SK-N-SH (cell line): ENCODE measurements around the gene TK2. TPM values are rescaled to one million over a fixed set of nuclear protein-coding genes. Genes with fewer than 3 reads are reported as not detected.

Experiments
- CTCF ChIA-PET: fragments of 300-600, 350-600 bp; formaldehyde crosslinking; extraction: SDS; loops from one replicate; lab custom pipeline; 2021; lab: Yijun Ruan, JAX
- POLR2A ChIA-PET: fragments of 350-600 bp; sonication (Branson Sonifier 250); formaldehyde crosslinking; extraction: SDS; loops from one replicate; lab custom pipeline; 2020; ENCODE audit warnings: antibody characterized with exemption, inconsistent platforms; lab: Yijun Ruan, JAX
- DNase-seq: peaks from one replicate; pipeline ENCODE4 v3.0.0; 2012
- H2AFZ ChIP-seq: fragments of 200-600 bp; sonication (generic); 2 replicates; pipeline ENCODE4 v1.8.1; 2016; ENCODE audit warnings: antibody characterized with exemption, mild to moderate bottlenecking, low read depth
- H3F3A ChIP-seq: fragments of 200-600 bp; sonication (generic); replicated peaks from 2 replicates; pipeline ENCODE3; 2016; ENCODE audit warnings: antibody characterized with exemption, mild to moderate bottlenecking; ENCODE audit not compliant: insufficient read depth
- H3K27ac ChIP-seq, 2 experiments: fragments of 200-500 bp in 1 of 2; fragments of 200-600 bp in 1 of 2; sonication (Bioruptor generic) in 1 of 2; sonication (generic), shearing (Covaris generic) in 1 of 2; 2 replicates each; pipeline versions ENCODE4 v1.5.1 to v1.6.1; 2014 to 2016; ENCODE audit warnings: low read depth in 2 of 2, inconsistent platforms in 1 of 2, low read length in 1 of 2, mild to moderate bottlenecking in 1 of 2, mixed read lengths in 1 of 2
- H3K27me3 ChIP-seq: fragments of 200-600 bp; sonication (generic), shearing (Covaris generic); 2 replicates; pipeline ENCODE4 v1.6.1; 2016; ENCODE audit warnings: mixed run types; ENCODE audit not compliant: insufficient read depth
- H3K36me3 ChIP-seq, 2 experiments: fragments of 200-500 bp in 1 of 2; fragments of 200-600 bp in 1 of 2; sonication (Bioruptor generic) in 1 of 2; sonication (generic) in 1 of 2; replicated peaks in 1 of 2; 2 replicates each; pipeline versions ENCODE3 to v1.5.1; 2014 to 2016; ENCODE audit warnings: low read length in 1 of 2, mild to moderate bottlenecking in 1 of 2; ENCODE audit not compliant: insufficient read depth in 2 of 2, control insufficient read depth in 1 of 2
- H3K4me1 ChIP-seq, 2 experiments: fragments of 200-500 bp in 1 of 2; fragments of 200-600 bp in 1 of 2; sonication (Bioruptor generic) in 1 of 2; sonication (generic), shearing (Covaris generic) in 1 of 2; 2 replicates each; pipeline versions ENCODE4 v1.5.1 to v1.6.1; 2014 to 2016; ENCODE audit warnings: low read depth in 1 of 2, low read length in 1 of 2, mixed run types in 1 of 2; ENCODE audit not compliant: insufficient read depth in 2 of 2, control insufficient read depth in 1 of 2
- H3K4me2 ChIP-seq: fragments of 200-600 bp; sonication (generic), shearing (Covaris generic); 2 replicates; pipeline ENCODE4 v1.6.1; 2017; ENCODE audit warnings: mixed run types
- H3K4me3 ChIP-seq, 2 experiments: fragments of 200-500 bp in 1 of 2; fragments of 200-600 bp in 1 of 2; sonication (Bioruptor generic) in 1 of 2; sonication (generic), shearing (Covaris generic) in 1 of 2; 2 replicates each; pipeline versions ENCODE4 v1.5.1 to v1.8.1; 2014 to 2016; ENCODE audit warnings: low read depth in 2 of 2, inconsistent platforms in 1 of 2, low read length in 1 of 2, mild to moderate bottlenecking in 1 of 2, mixed read lengths in 1 of 2, moderate library complexity in 1 of 2
- H3K79me2 ChIP-seq: fragments of 200-600 bp; sonication (generic); 2 replicates; pipeline ENCODE4 v1.8.1; 2017; ENCODE audit warnings: mild to moderate bottlenecking; ENCODE audit not compliant: insufficient read depth
- H3K9ac ChIP-seq: fragments of 200-600 bp; sonication (generic); 2 replicates; pipeline ENCODE4 v1.6.1; 2017; ENCODE audit warnings: mixed run types
- H3K9me2 ChIP-seq: fragments of 200-600 bp; sonication (generic); 2 replicates; pipeline ENCODE4 v1.6.1; 2017; ENCODE audit warnings: mixed run types
- H3K9me3 ChIP-seq: fragments of 200-600 bp; sonication (generic); 2 replicates; pipeline ENCODE4 v1.6.1; 2017; ENCODE audit warnings: mixed run types, mild to moderate bottlenecking, moderate library complexity
- H4K20me1 ChIP-seq: fragments of 200-600 bp; sonication (generic); 2 replicates; pipeline ENCODE4 v1.6.1; 2017; ENCODE audit warnings: mild to moderate bottlenecking, mixed run types; ENCODE audit not compliant: insufficient read depth
- ELF1 ChIP-seq: IDR thresholded peaks from 2 replicates; pipeline ENCODE4 v1.4.0; 2012
- EP300 ChIP-seq, 2 experiments: IDR thresholded peaks; 2 replicates each; pipeline versions ENCODE4 v1.4.0 to v1.6.1; 2012; ENCODE audit warnings: borderline replicate concordance in 1 of 2, low read depth in 1 of 2, low read length in 1 of 2
- FOSL2 ChIP-seq: IDR thresholded peaks from 2 replicates; pipeline ENCODE4 v1.4.0; 2012; ENCODE audit warnings: low read depth, mild to moderate bottlenecking, moderate library complexity, borderline replicate concordance
- FOXM1 ChIP-seq: IDR thresholded peaks from 2 replicates; pipeline ENCODE4 v1.4.0; 2012; ENCODE audit warnings: low read depth, mild to moderate bottlenecking
- JUND ChIP-seq: IDR thresholded peaks from 2 replicates; pipeline ENCODE4 v1.4.0; 2012
- MAX ChIP-seq: IDR thresholded peaks from 2 replicates; pipeline ENCODE4 v1.4.0; 2012; ENCODE audit warnings: low read depth
- NFIC ChIP-seq: IDR thresholded peaks from 2 replicates; pipeline ENCODE4 v1.4.0; 2012; ENCODE audit warnings: borderline replicate concordance
- PBX3 ChIP-seq: IDR thresholded peaks from 2 replicates; pipeline ENCODE4; 2012
- POLR2AphosphoS5 ChIP-seq: IDR thresholded peaks from 2 replicates; pipeline ENCODE4 v1.6.1; 2012; ENCODE audit warnings: low read depth, low read length
- RAD21 ChIP-seq: IDR thresholded peaks from 2 replicates; pipeline ENCODE4 v1.6.1; 2012; ENCODE audit warnings: mild to moderate bottlenecking, low read length
- RCOR1 ChIP-seq: fragments of 150-350 bp; IDR thresholded peaks from 2 replicates; pipeline ENCODE4 v1.6.1; 2017; ENCODE audit warnings: antibody characterized with exemption, low read length
- TCF12 ChIP-seq: IDR thresholded peaks from 2 replicates; pipeline ENCODE4 v1.4.0; 2012
- YY1 ChIP-seq: IDR thresholded peaks from 2 replicates; pipeline ENCODE4 v1.4.0; 2012; ENCODE audit warnings: low read depth, mild to moderate bottlenecking
- WGBS: methylation state at CpG from one replicate; pipeline ENCODE4 v1.1.6; 2017; ENCODE audit warnings: low lambda C conversion rate; 5-methylcytosine and 5-hydroxymethylcytosine counted together
- polyA plus RNA-seq, 3 experiments: library from polyadenylated mRNA; depleted of rRNA; stranded (reverse); fragments of >200 nt; gene quantifications; 2 replicates each; pipeline ENCODE4 v1.2.3, GENCODE V29; 2012
- TF ChIP-seq, protein P1 (sequence below): fragments of 150-350 bp; IDR thresholded peaks from 2 replicates; pipeline ENCODE4 v1.6.1; 2017; ENCODE audit warnings: antibody characterized with exemption, low read length, low read depth, borderline replicate concordance
- TF ChIP-seq, protein P2 (sequence below): IDR thresholded peaks from 2 replicates; pipeline ENCODE4 v1.4.0; 2012; ENCODE audit warnings: low read depth, borderline replicate concordance
- TF ChIP-seq, protein P3 (sequence below): fragments of 150-350 bp; IDR thresholded peaks from 2 replicates; pipeline ENCODE4 v1.6.1; 2016; ENCODE audit warnings: mild to moderate bottlenecking, low read depth, low read length

Gene TK2
- polyA plus RNA-seq, 1 of the 3 experiments (the other 2 are of a cell fraction): 25.2 TPM

GRCh38 chr16:66563574-66564334 is 13.8 kb upstream of the TK2 start:
- no peaks in the 10 kb centered on the region for H3K9me2 ChIP-seq
- no peak overlapping the region for H2AFZ ChIP-seq
- H3K9ac ChIP-seq: no peak overlapping the region
- H3F3A ChIP-seq: peaks cover 41% of the 10 kb centered on the region
- H3K36me3 ChIP-seq: peaks cover 54 to 64% of the 10 kb centered on the region in 2 experiments
- CTCF ChIA-PET: interaction anchor here (1.0 to 2.5 kb wide), 6 partner anchors 12 to 304 kb away, joined by 3 to 11 read pairs (median 4); partner anchors contain the start of gene CKLF
- peak overlapping the region in 1 of 2 experiments; percentile 60; a peak in 1 of 4 replicates for H3K27ac ChIP-seq
- POLR2A ChIA-PET: no interaction called here
- H3K9me3 ChIP-seq: no peaks in the 10 kb centered on the region
- WGBS: 44% methylated on average over 2 of the region's 2 CpGs
- 0 out of 2 replicates have a peak overlapping the region, but pooled peaks have one; percentile 9 for H3K4me2 ChIP-seq
- no peak for TF ChIP-seq MAX
- TF ChIP-seq EP300 (IDR thresholded peaks at IDR 0.05; ENCODE audit: borderline replicate concordance in 1 of 2, low read depth in 1 of 2, low read length in 1 of 2): peak in 1 of 2 experiments; percentile 17; a peak in 1 of 4 replicates
- TF ChIP-seq, protein P1, sequence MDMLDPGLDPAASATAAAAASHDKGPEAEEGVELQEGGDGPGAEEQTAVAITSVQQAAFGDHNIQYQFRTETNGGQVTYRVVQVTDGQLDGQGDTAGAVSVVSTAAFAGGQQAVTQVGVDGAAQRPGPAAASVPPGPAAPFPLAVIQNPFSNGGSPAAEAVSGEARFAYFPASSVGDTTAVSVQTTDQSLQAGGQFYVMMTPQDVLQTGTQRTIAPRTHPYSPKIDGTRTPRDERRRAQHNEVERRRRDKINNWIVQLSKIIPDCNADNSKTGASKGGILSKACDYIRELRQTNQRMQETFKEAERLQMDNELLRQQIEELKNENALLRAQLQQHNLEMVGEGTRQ: no peak
- no peak for TF ChIP-seq FOSL2
- peak; percentile 23; the same call in 1 of the 2 replicates for TF ChIP-seq NFIC
- TF ChIP-seq TCF12: peak; percentile 55; the same call in 1 of the 2 replicates
- TF ChIP-seq PBX3: peak; percentile 40; the same call in 1 of the 2 replicates
- TF ChIP-seq ELF1: no peak
- TF ChIP-seq, protein P2, sequence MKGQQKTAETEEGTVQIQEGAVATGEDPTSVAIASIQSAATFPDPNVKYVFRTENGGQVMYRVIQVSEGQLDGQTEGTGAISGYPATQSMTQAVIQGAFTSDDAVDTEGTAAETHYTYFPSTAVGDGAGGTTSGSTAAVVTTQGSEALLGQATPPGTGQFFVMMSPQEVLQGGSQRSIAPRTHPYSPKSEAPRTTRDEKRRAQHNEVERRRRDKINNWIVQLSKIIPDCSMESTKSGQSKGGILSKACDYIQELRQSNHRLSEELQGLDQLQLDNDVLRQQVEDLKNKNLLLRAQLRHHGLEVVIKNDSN: no peak
- TF ChIP-seq, protein P3, sequence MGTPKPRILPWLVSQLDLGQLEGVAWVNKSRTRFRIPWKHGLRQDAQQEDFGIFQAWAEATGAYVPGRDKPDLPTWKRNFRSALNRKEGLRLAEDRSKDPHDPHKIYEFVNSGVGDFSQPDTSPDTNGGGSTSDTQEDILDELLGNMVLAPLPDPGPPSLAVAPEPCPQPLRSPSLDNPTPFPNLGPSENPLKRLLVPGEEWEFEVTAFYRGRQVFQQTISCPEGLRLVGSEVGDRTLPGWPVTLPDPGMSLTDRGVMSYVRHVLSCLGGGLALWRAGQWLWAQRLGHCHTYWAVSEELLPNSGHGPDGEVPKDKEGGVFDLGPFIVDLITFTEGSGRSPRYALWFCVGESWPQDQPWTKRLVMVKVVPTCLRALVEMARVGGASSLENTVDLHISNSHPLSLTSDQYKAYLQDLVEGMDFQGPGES: no peak
- TF ChIP-seq RAD21: no peak
- no peak for TF ChIP-seq FOXM1
- no peak for TF ChIP-seq YY1
- TF ChIP-seq POLR2AphosphoS5: peak; percentile 45; the same call in 1 of the 2 replicates
- TF ChIP-seq RCOR1: no peak
- TF ChIP-seq JUND: 0 out of 2 replicates have a peak, but pooled peaks have one; percentile 16
- H3K27me3 ChIP-seq: no peaks in the 10 kb centered on the region
- H3K79me2 ChIP-seq: peaks cover 23% of the 10 kb centered on the region; the same call in 1 of the 2 replicates
- peaks cover 0 to 9% of the 10 kb centered on the region in 2 experiments; a peak in 1 of 4 replicates for H3K4me1 ChIP-seq
- no peak for DNase-seq
- H3K4me3 ChIP-seq: no peak overlapping the region
- H4K20me1 ChIP-seq: no peaks in the 10 kb centered on the region
